K562 (cell line): ENCODE measurements around the gene ATP2B1. TPM values are rescaled to one million over a fixed set of nuclear protein-coding genes. Genes with fewer than 3 reads are reported as not detected.

Experiments
- CBFA2T2 ChIP-seq: fragments of 450-650 bp; conservative IDR thresholded peaks from 2 replicates; pipeline ENCODE4 v1.6.1; 2017; ENCODE audit warnings: mild to moderate bottlenecking
- CBFA2T3 ChIP-seq: fragments of 450-650 bp; IDR thresholded peaks from 2 replicates; pipeline ENCODE4 v1.6.1; 2017
- DMBX1 ChIP-seq: fragments of 250-450 bp; sonication (Bioruptor Pico); IDR thresholded peaks from 2 replicates; pipeline ENCODE4 v1.8.0; 2022; ENCODE audit warnings: inconsistent platforms, mild to moderate bottlenecking, moderate library complexity, borderline replicate concordance
- ELF2 ChIP-seq: fragments of 250-450 bp; sonication (Bioruptor Pico); IDR thresholded peaks from 2 replicates; pipeline ENCODE4 v1.5.0; 2021; ENCODE audit warnings: mild to moderate bottlenecking
- ETV1 ChIP-seq: fragments of 450-650 bp; conservative IDR thresholded peaks from 2 replicates; pipeline ENCODE4 v1.6.1; 2016; ENCODE audit warnings: missing genetic modification characterization, control low read depth, low read depth, missing compliant biosample characterization
- HDGF ChIP-seq: fragments of 450-650 bp; IDR thresholded peaks from 2 replicates; pipeline ENCODE4 v1.6.1; 2016
- MEIS2 ChIP-seq: fragments of 450-650 bp; IDR thresholded peaks from 2 replicates; pipeline ENCODE4 v1.6.1; 2014; ENCODE audit warnings: mild to moderate bottlenecking; ENCODE audit not compliant: partially characterized antibody
- NCOA1 ChIP-seq: fragments of 450-650 bp; IDR thresholded peaks from 2 replicates; pipeline ENCODE4 v1.6.1; 2016; ENCODE audit warnings: low read depth
- PBX2 ChIP-seq, 2 experiments: IDR thresholded peaks in 1 of 2; conservative IDR thresholded peaks in 1 of 2; 2 replicates each; pipeline ENCODE4 v1.6.1; 2016; ENCODE audit warnings: low read depth in 2 of 2, mild to moderate bottlenecking in 1 of 2, missing compliant biosample characterization in 1 of 2, missing genetic modification characterization in 1 of 2, moderate library complexity in 1 of 2
- POLR2B ChIP-seq: fragments of 450-650 bp; IDR thresholded peaks from 2 replicates; pipeline ENCODE4 v1.6.1; 2018; ENCODE audit warnings: low read depth; ENCODE audit not compliant: partially characterized antibody
- RBM22 ChIP-seq: fragments of 200-400 bp; formaldehyde crosslinking; IDR thresholded peaks from 2 replicates; pipeline ENCODE4 v1.6.1; 2018; ENCODE audit warnings: low read length, low read depth; ENCODE audit not compliant: poor library complexity, severe bottlenecking
- SMARCC2 ChIP-seq: fragments of 450-650 bp; IDR thresholded peaks from 2 replicates; pipeline ENCODE4 v1.6.1; 2017; ENCODE audit warnings: antibody characterized with exemption, moderate library complexity, mild to moderate bottlenecking, low read depth
- SPI1 ChIP-seq: IDR thresholded peaks from 2 replicates; pipeline ENCODE4 v1.6.1; 2011; ENCODE audit warnings: low read depth, low read length, control low read depth, borderline replicate concordance
- SREBF1 ChIP-seq: fragments of 150-350 bp; IDR thresholded peaks from 2 replicates; pipeline ENCODE4 v1.6.1; 2014; ENCODE audit warnings: antibody characterized with exemption, low read depth, low read length, borderline replicate concordance
- SRF ChIP-seq, 2 experiments: fragments of 250-450, 450-650 bp in 1 of 2; sonication (Bioruptor Pico) in 1 of 2; sonication (generic) in 1 of 2; formaldehyde crosslinking; IDR thresholded peaks; 2 replicates each; pipeline versions ENCODE4 v1.5.0 to v1.5.1; 2020 to 2022; ENCODE audit warnings: mild to moderate bottlenecking in 1 of 2, missing genetic modification reagents in 1 of 2
- TCF7L2 ChIP-seq: fragments of 150-350 bp; IDR thresholded peaks from 2 replicates; pipeline ENCODE4 v1.6.1; 2016; ENCODE audit warnings: low read depth, mild to moderate bottlenecking, low read length, moderate library complexity
- U2AF2 ChIP-seq: fragments of 200-400 bp; formaldehyde crosslinking; optimal IDR thresholded peaks from 2 replicates; pipeline ENCODE3; 2017; ENCODE audit warnings: low read depth, mild to moderate bottlenecking, low read length
- UBTF ChIP-seq, 2 experiments: IDR thresholded peaks; 2 replicates each; pipeline ENCODE4 v1.6.1; 2012; ENCODE audit warnings: improper control_type of control experiment in 2 of 2, low read depth in 2 of 2, low read length in 2 of 2, borderline replicate concordance in 1 of 2
- YBX1 ChIP-seq: fragments of 450-650 bp; IDR thresholded peaks from 2 replicates; pipeline ENCODE4 v1.7.1; 2016; ENCODE audit warnings: mild to moderate bottlenecking
- ZHX1 ChIP-seq: fragments of 150-350 bp; conservative IDR thresholded peaks from 2 replicates; pipeline ENCODE4 v1.6.1; 2014; ENCODE audit warnings: low read length
- ZKSCAN8 ChIP-seq: fragments of 200-800 bp; sonication (Bioruptor generic); IDR thresholded peaks from 2 replicates; pipeline ENCODE4 v1.6.1; 2016; ENCODE audit warnings: missing genetic modification characterization, missing compliant biosample characterization
- ZNF239 ChIP-seq: fragments of 250-450 bp; sonication (Bioruptor Pico); IDR thresholded peaks from 2 replicates; pipeline ENCODE4 v1.4.0; 2020; ENCODE audit warnings: mild to moderate bottlenecking
- polyA plus RNA-seq, 8 experiments: library from polyadenylated mRNA; depleted of rRNA in 4 of 8; stranded (reverse) in 5 of 8; unstranded in 3 of 8; fragments of >200 nt; fragmentation: Nextera tagmentation in 2 of 8; fragmentation: Illumina TruSeq in 1 of 8; extraction: Ambion mirVana in 2 of 8; extraction: Trizol in 1 of 8; gene quantifications; 2 replicates each; pipeline versions ENCODE4 v1.2.1 to v1.2.3, GENCODE V29; 2011 to 2014; ENCODE audit warnings: inconsistent platforms in 1 of 8, missing spikeins in 1 of 8
- total RNA-seq, 7 experiments: library from RNA; depleted of rRNA in 6 of 7; stranded (reverse); fragments of >200 nt in 6 of 7; fragmentation: Illumina TruSeq in 2 of 7; extraction: Trizol in 2 of 7; gene quantifications; 2 replicates each; pipeline versions ENCODE4 v1.2.1 to v1.2.3, GENCODE V29; 2011 to 2021; ENCODE audit warnings: low replicate concordance in 1 of 7

Gene ATP2B1
- total and polyA plus RNA-seq, 9 of the 15 experiments (the other 6 are each of a cell fraction or from before 2014, with no cell fraction given) = 8.6 to 39.0 (median 27.8) TPM

GRCh38 chr12:89574736-89575208 is 133.9 kb downstream of the ATP2B1 start (continued):
- TF ChIP-seq RBM22 (no peak), NCOA1 (peak; percentile 46; the same call in 1 of the 2 replicates), UBTF (IDR thresholded peaks at IDR 0.05; ENCODE audit: borderline replicate concordance in 1 of 2, low read depth in 2 of 2, low read length in 2 of 2) (no peak), CBFA2T3 (peak; percentile 72), POLR2B (peak; percentile 44), SPI1 (peak; percentile 100), SREBF1 (no peak), MEIS2 (peak; percentile 15), TCF7L2 (no peak), CBFA2T2 (peak; percentile 45; the same call in 1 of the 2 replicates), SRF (CRISPR knock-in tag; IDR thresholded peaks at IDR 0.05) (no peak), YBX1 (no peak), ZHX1 (no peak), ZNF239 (CRISPR knock-in tag) (no peak), U2AF2 (no peak), SMARCC2 (peak; percentile 47; the same call in 1 of the 2 replicates), PBX2 (CRISPR knock-in tag; IDR thresholded peaks at IDR 0.05; ENCODE audit: low read depth) (no peak), PBX2 (tag; conservative IDR thresholded peaks at IDR 0.05; ENCODE audit: low read depth) (no peak), DMBX1 (peak; percentile 23; the same call in 1 of the 2 replicates), ETV1 (peak; percentile 61; the same call in 1 of the 2 replicates), HDGF (0 out of 2 replicates have a peak, but pooled peaks have one; percentile 29), ZKSCAN8 (CRISPR knock-in tag) (0 out of 2 replicates have a peak, but pooled peaks have one; percentile 37), ELF2 (CRISPR knock-in tag) (no peak)
